ENCODE results near the gene LEMD1.
A peak's percentile ranks its signal among the peaks of the same experiment; 100 is the strongest.

The LEMD1 gene

DNA sequence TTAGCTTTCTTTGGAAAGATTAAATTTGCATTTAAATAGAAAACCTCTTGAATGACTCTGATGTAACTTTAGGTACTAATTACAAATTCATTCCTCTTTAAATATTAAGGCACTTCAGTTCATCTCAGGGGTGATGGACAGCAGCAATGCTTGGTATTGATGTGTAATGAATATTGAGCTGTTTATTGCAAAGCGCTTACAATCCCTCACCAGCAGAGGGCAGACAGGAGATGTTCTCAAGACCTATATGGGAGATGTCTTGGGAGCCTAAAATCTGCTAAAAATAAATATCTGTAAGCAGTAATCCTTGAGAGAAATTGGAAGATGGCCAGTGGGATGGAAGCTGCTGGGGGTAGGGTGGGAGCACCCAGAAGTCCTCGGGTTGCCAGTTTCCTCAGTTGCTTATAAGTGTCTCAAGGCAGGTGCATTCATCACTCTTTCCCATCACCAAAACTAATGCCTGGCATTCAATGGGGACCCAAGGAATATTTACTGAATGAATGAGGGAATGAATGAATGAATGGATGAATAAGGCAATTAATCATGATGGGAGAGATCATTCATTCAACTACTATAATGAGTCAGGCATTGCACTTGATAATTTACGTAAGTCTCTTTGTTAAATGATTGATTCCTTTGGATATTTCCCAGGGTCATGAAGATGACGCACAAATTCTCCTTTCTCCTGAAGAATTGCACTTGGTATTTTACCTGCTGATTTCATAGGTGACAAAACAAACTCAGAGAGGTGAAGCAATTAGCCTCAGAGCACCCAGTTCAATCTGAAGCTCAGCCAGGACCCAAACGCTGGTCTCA is 67.4 kb downstream of the LEMD1 start:
- peak; percentile 53 for DNase-seq (ENCODE audit: low spot score)

DNA sequence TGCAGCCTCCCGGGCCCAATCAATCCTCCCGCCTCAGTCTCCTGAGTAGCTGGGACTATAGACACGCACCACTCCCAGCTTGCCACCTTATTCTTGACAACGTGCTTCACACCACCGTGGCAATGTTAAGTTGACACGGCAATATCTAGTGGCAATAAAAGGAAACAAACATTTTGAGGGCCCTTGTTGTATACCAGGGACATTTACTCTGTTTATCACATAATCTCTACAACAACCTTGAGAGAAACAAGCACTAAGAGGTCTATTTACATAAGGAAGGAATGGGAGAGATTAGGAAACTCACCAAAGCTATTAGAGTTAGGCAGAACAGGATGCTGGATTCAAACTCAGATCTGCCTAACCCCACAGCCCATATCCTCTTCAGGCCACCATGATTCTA is 68.2 kb downstream of the LEMD1 start:
- DNase-seq (ENCODE audit: low spot score): no peak

GRCh38 chr1:205353191-205353590 is 68.7 kb downstream of the LEMD1 start:
- DNase-seq (ENCODE audit: low spot score): no peak

GRCh38 chr1:205351984-205352713 is 69.7 kb downstream of the LEMD1 start:
- DNase-seq (ENCODE audit: low spot score): no peak

GRCh38 chr1:205350691-205351141 is 71.1 kb downstream of the LEMD1 start:
- DNase-seq (ENCODE audit: low spot score): no peak

- no peak for DNase-seq (ENCODE audit: low spot score)
Measured at GRCh38 chr1:205350124-205350523, 71.7 kb downstream of the LEMD1 start.

DNA sequence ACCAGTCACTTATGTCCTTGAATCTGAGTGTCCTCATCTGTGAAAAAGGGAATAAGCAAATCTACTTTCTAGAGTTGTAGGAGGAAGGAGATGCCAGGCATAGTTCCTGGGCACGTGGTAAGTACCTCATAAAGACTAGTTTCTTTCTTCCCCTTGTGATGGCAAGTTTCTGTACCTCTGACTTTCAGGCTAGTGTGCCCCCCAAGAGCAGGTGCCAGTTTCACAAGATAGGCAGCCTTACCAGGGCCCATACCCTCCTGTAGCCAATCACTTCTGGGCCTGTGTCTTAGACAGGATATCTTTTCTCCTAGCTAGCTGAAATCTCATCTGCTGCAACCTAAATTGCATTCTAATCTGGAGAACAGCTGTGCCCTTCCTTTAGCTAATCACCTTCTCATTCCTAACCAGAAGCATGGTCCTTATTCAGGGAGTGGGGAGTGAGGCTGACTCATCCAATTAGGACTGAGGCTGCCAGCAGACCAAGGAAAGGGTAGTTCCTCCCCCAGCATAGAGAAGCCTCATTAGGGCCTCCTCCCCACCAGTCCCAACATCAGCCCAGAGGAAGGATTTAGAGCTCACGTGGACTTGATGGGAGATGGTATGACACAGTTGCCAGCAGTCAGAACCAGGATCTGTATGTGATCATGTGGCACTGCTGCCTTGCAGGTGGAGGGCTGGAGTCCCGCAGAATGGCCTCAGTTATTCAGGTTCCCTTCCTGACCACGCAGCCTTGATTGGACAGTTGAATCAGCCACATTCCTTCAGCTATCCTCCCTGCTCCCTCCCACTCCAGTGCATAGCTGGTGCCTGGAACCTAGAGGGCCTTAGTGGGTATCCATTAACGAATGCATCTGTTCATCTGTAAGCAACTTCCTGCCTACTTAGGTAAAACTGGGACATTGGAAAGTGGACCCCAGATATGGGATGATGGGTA is 73.0 kb downstream of the LEMD1 start:
- no peak for DNase-seq (ENCODE audit: low spot score)

DNA sequence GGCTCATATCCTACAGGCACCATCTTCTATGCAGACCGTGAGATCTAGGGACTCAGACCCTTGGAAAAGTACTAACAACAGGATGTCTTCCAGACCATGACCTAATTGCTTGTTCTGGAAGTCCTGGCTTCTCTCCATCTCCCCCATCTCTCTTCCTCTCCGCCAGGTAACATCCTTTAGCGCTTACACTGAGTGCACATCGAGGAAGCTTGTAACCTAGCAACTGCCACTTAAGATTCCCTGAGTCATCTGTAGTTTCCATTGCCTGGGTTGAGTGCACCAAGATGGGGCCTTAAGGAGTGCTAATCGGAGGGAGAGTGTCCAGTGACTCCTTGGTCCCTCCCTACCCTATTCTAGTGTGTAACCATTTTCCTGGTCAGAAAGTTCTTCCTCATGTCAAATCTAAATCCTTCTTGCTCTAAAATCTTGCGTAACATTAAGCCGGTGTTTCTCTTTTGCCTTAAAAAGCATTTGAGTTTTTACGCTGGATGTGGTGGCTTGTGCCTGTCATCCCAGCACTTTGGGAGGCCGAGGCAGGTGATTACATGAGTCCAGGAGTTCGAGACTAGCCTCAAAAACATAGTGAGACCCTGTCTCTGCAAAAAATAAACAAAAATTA is 74.8 kb downstream of the LEMD1 start:
- no peak for DNase-seq (ENCODE audit: low spot score)

- no peak for DNase-seq (ENCODE audit: low spot score)
Measured at GRCh38 chr1:205345761-205346160, 76.1 kb downstream of the LEMD1 start.

DNA sequence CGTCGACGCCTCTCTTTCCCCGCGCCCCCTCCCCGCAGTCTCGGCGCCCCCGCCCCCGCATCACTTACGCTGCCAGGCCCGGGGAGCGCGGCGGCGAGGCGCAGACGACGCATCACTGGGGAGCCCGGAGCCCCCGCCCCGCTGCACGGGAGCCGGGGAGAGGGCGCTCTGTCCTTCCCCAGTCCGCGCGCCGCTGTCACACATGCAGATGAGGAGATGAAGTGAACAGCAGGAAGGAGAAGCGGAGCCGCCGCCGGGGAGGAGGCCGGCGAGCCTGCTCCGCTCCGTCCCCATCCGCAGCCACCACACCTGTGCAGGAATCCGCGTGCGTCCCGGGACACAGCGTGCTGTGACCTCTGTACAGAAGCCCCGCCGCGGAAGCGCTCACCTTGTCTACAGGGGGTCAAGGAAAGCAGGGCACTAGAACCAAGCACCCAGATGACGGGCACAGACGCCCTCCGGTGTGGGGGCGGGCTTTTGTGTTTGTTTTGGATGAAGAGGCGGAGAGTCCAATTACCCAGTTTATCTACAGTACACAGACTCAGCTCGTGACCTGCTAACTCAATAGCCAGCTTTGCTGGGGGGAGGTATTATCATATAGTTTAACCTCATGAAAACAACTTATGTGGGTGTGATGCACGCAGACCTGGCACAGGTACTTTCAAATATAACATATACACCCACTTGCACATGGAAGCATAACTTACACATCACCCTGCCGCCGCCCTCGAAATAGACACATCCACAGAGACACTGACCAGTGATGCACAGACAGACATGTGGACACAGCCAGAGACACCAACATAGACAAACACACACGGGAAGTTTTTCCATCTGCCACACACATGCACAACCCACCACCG is 77.6 kb downstream of the LEMD1 start:
- no peak for DNase-seq (ENCODE audit: low spot score)

- DNase-seq (ENCODE audit: low spot score): no peak
Measured at GRCh38 chr1:205343431-205344065, 78.3 kb downstream of the LEMD1 start.

DNA sequence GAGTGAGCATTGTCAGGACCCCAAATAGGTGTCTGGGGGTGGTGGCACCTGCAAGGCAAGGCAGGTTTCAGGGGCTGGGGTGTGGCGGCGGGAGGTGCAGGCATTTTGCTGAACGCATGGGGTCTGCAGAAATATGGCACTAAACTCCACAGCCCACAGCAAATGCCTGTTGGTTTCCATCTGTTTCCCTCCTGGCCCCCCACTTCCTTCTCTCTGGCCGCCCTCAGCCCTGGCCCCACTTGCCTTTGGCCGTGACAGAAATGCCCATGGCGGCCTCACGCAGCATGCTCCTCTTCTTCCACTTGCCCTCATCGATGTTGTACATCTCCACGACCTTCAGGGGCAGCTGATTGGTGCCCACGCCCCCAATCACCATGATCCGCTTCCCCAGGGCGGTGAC is 78.9 kb downstream of the LEMD1 start:
- no peak for DNase-seq (ENCODE audit: low spot score)

GRCh38 chr1:205340676-205341075 is 81.2 kb downstream of the LEMD1 start:
- no peak for DNase-seq (ENCODE audit: low spot score)

DNA sequence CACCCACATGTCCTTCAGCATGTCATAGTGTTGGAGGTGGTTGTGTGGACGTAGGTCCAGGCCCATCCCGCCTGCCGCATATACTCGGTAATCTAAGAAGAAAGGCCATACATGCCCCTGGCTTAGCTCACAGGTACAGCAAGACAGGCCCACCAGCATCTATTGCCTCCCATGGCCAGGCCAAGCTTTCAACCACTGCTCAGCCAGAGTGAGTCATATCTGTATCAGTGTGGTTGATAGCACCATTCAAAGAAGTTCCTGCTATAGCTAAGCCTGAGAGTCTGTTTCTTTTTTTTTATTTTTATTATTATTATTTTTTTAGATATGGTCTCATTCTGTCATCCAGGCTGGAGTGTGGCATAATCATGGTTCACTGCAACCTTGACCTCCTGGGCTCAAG is 82.1 kb downstream of the LEMD1 start:
- no peak for DNase-seq (ENCODE audit: low spot score)

GRCh38 chr1:205339197-205339702 is 82.6 kb downstream of the LEMD1 start:
- no peak for DNase-seq (ENCODE audit: low spot score)

DNA sequence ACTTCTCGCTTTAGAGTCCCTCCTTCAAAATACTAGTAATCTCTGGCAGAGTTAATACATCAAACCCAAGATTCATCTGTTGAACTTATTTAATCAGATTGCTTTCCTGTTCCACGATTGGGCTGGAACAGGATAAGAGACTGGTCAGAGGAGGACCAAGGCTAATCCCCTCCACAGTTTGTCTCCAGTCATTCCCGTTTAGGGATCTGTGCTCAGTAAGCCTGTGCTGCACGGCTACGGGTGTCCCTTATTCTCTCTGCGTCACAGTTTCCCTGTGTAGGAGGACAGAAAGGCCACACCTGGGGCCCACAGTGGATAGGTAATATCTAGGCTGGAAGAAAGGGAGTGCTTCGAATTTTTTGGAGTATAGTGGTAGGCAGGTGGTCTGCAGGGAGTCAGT is 83.8 kb downstream of the LEMD1 start:
- no peak for DNase-seq (ENCODE audit: low spot score)

GRCh38 chr1:205337481-205337880 is 84.4 kb downstream of the LEMD1 start:
- no peak for DNase-seq (ENCODE audit: low spot score)

- peak; percentile 83 for DNase-seq (ENCODE audit: low spot score)
Measured at GRCh38 chr1:205335692-205336091, 86.2 kb downstream of the LEMD1 start.

DNA sequence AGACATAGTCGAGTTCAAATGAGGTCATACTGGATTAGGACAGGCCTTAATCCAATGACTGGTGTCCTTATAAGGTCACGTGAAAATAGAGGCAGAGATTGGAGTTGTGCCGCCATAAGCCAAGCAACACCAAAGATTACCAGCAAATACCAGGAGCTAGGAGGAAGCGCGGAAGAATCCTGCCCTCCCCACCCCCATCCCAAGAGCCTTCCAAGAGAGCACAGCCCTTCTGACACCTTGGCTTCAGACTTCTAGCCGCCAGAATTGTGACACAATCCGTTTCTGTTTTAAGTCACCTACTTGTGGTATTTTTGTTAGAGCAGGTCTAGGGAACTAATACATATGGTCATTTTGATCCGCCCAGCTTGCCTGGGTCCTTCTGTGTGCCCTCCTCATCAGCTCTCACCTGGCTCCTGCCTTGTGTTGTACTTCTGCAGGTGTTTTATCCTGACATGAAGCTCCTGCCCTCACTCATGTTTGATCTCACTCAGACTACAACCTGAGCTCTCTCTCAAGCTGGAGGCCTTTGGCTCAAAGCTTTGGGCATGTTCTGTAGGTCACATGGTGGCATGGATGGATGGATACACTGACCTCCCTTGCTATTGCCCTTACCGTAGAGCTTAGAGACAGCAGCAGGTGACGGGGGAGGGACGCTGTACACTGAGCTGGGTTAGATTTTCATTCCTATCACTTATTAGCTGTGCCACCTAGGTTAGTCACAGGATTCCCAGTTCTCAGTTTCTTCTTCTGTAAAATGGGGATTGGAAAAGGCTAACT is 89.7 kb downstream of the LEMD1 start:
- DNase-seq (ENCODE audit: low spot score): no peak

Data from COLO829 (cell line).